Measurements from ENCODE around the gene SCYL3. TPM values are rescaled to one million over a fixed set of nuclear protein-coding genes. Genes with fewer than 3 reads are reported as not detected.

The SCYL3 gene
- total and polyA plus RNA-seq, 10 donors: 4.4 to 16.0 (median 13.3) TPM

- no peak overlapping the region for H3K27ac ChIP-seq
- intact Hi-C loops (cut with DNase I; ENCODE audit: low total_unique reads): no loop called here
- H3K9me3 ChIP-seq: no peaks in the 10 kb centered on the region
- DNase-seq: no peak
- no peak overlapping the region for H3K4me3 ChIP-seq
- H3K4me1 ChIP-seq: peaks cover 9 to 51% (median 35%) of the 10 kb centered on the region in 6 donors
- peaks cover 0 to 39% (median 22%) of the 10 kb centered on the region in 6 donors for H3K36me3 ChIP-seq
- TF ChIP-seq POLR2A (IDR thresholded peaks at IDR 0.05) (no peak), POLR2AphosphoS5 (IDR thresholded peaks at IDR 0.05) (no peak)
- TF ChIP-seq, protein P1, sequence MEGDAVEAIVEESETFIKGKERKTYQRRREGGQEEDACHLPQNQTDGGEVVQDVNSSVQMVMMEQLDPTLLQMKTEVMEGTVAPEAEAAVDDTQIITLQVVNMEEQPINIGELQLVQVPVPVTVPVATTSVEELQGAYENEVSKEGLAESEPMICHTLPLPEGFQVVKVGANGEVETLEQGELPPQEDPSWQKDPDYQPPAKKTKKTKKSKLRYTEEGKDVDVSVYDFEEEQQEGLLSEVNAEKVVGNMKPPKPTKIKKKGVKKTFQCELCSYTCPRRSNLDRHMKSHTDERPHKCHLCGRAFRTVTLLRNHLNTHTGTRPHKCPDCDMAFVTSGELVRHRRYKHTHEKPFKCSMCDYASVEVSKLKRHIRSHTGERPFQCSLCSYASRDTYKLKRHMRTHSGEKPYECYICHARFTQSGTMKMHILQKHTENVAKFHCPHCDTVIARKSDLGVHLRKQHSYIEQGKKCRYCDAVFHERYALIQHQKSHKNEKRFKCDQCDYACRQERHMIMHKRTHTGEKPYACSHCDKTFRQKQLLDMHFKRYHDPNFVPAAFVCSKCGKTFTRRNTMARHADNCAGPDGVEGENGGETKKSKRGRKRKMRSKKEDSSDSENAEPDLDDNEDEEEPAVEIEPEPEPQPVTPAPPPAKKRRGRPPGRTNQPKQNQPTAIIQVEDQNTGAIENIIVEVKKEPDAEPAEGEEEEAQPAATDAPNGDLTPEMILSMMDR (IDR thresholded peaks at IDR 0.05 in 8 of 11, conservative IDR thresholded peaks at IDR 0.05 in 3 of 11): no peak
- H3K27me3 ChIP-seq (replicated peaks in 1 of 7): no peaks in the 10 kb centered on the region
- WGBS, 5 donors: 94 to 100% (median 98%) methylated on average over 2 of the region's 2 CpGs
Observed at GRCh38 chr1:169889871-169890270, 3.8 kb downstream of the SCYL3 start.

DNA sequence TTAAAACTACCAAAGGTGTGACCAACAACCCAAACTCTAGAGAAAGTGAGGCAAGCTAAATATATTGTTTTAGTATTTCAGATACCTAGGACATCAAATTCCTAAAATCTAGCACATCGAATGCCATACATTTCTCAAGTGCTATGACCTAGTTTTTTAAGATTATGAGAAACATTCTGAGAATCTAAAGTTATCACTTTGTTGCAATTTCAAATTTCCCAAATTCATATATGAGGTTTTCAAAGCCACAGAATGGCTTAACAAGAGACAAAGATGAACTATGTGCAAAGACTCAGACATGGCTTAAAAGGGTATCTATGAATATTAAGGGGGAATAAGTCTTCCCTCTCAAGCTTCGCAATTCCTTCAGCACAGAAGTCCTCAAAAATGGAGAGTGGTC, 6.8 kb downstream of the SCYL3 start:
- Histone ChIP-seq H3K4me3 (no peak overlapping the region), H3K4me1 (peaks cover 1 to 38% (median 20%) of the 10 kb centered on the region in 6 donors), H3K27ac (no peak overlapping the region), H3K27me3 (replicated peaks in 1 of 7) (no peaks in the 10 kb centered on the region), H3K36me3 (peaks cover 0 to 68% (median 32%) of the 10 kb centered on the region in 6 donors), H3K9me3 (no peaks in the 10 kb centered on the region)
- DNase-seq: no peak
- intact Hi-C loops (cut with DNase I; ENCODE audit: low total_unique reads): no loop called here
- 92 to 99% (median 94%) methylated on average over 2 of the region's 2 CpGs for WGBS, 5 donors
- TF ChIP-seq, protein P1 (IDR thresholded peaks at IDR 0.05 in 8 of 11, conservative IDR thresholded peaks at IDR 0.05 in 3 of 11): no peak
- TF ChIP-seq POLR2A (IDR thresholded peaks at IDR 0.05) (no peak), POLR2AphosphoS5 (IDR thresholded peaks at IDR 0.05) (no peak)

DNA sequence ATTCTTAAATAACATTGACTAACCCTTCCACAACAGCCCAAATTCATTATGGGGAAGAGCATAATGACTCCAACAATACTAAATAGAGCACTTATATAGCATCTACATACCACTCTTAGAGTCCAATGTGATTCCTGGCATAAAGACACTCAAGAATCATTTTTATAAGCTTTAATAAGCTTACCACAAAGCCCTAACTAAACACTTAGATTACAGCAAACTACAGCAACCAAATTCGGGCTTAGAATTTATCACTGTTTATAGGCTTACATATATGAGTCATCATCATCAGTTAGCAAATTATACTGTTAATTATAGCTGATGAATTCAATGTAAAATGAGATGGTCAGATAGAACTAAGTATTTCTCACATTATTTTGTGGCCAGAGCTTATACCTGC, 7.3 kb downstream of the SCYL3 start:
- 90 to 93% (median 90%) methylated on average over 1 of the region's 1 CpG for WGBS, 5 donors
- no peak overlapping the region for H3K4me3 ChIP-seq
- no peaks in the 10 kb centered on the region for H3K27me3 ChIP-seq (replicated peaks in 1 of 7)
- TF ChIP-seq POLR2A (IDR thresholded peaks at IDR 0.05): no peak
- TF ChIP-seq, protein P1 (IDR thresholded peaks at IDR 0.05 in 8 of 11, conservative IDR thresholded peaks at IDR 0.05 in 3 of 11): no peak
- H3K36me3 ChIP-seq: peaks cover 0 to 74% (median 33%) of the 10 kb centered on the region in 6 donors
- DNase-seq: no peak
- H3K4me1 ChIP-seq: peaks cover 0 to 33% (median 15%) of the 10 kb centered on the region in 6 donors
- H3K27ac ChIP-seq: no peak overlapping the region
- H3K9me3 ChIP-seq: no peaks in the 10 kb centered on the region
- intact Hi-C loops (cut with DNase I; ENCODE audit: low total_unique reads): no loop called here

DNA sequence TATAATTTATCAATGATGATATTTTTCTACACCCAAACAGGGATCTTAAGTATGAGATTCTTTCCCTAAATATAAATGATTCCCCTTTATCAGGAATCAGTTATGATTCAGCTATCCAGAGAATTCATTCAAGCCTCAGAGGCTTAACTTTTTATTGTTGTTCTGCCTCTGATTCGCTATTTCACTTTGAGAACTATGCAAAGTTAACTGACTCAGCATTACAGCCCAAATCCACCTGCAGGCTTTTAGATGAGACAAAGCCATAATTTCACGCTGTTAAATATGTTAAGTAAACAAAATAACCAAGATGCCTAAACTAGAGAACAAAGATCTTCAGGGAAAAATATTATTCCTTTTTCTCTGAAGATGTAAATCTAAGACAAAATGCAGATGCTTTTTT, 8.5 kb downstream of the SCYL3 start:
- Histone ChIP-seq H3K36me3 (peaks cover 0 to 79% (median 33%) of the 10 kb centered on the region in 6 donors), H3K27ac (no peak overlapping the region), H3K27me3 (replicated peaks in 1 of 7) (no peaks in the 10 kb centered on the region), H3K4me1 (peaks cover 0 to 21% (median 5%) of the 10 kb centered on the region in 6 donors), H3K4me3 (no peak overlapping the region), H3K9me3 (no peaks in the 10 kb centered on the region)
- intact Hi-C loops (cut with DNase I; ENCODE audit: low total_unique reads): no loop called here
- no peak for DNase-seq
- 92 to 98% (median 95%) methylated on average over 2 of the region's 2 CpGs for WGBS, 5 donors
- TF ChIP-seq, protein P1 (IDR thresholded peaks at IDR 0.05 in 8 of 11, conservative IDR thresholded peaks at IDR 0.05 in 3 of 11): no peak
- TF ChIP-seq POLR2AphosphoS5 (IDR thresholded peaks at IDR 0.05) (no peak), POLR2A (IDR thresholded peaks at IDR 0.05) (no peak)
